ENCODE data around the gene PPM1N.

The PPM1N gene

GRCh38 chr19:45500918-45501729 is 2.9 kb downstream of the PPM1N start:
- H3K4me3 ChIP-seq (ENCODE audit: low read depth, low read length), result no peak overlapping the region
- no peak for TF ChIP-seq CTCF (conservative IDR thresholded peaks at IDR 0.05; ENCODE audit: low read depth, low read length)
- no peak for DNase-seq (ENCODE audit: low read depth)

- DNase-seq (ENCODE audit: low read depth), result no peak
- TF ChIP-seq CTCF (conservative IDR thresholded peaks at IDR 0.05; ENCODE audit: low read depth, low read length), result no peak
- no peak overlapping the region for H3K4me3 ChIP-seq (ENCODE audit: low read depth, low read length)
These were observed 3.4 kb downstream of the PPM1N start for GRCh38 chr19:45501730-45502014.

- no peak overlapping the region for H3K4me3 ChIP-seq (ENCODE audit: low read depth, low read length)
- no peak for TF ChIP-seq CTCF (conservative IDR thresholded peaks at IDR 0.05; ENCODE audit: low read depth, low read length)
- DNase-seq (ENCODE audit: low read depth), result no peak
These were observed 3.9 kb downstream of the PPM1N start for GRCh38 chr19:45502111-45502510.

- no peak for TF ChIP-seq CTCF (conservative IDR thresholded peaks at IDR 0.05; ENCODE audit: low read depth, low read length)
These were observed 5.7 kb downstream of the PPM1N start for GRCh38 chr19:45503909-45504308.

GRCh38 chr19:45505151-45505995 is 7.1 kb downstream of the PPM1N start:
- peak; percentile 61 for DNase-seq (ENCODE audit: low read depth)
- TF ChIP-seq CTCF (conservative IDR thresholded peaks at IDR 0.05; ENCODE audit: low read depth, low read length), result no peak
- no peak overlapping the region for H3K4me3 ChIP-seq (ENCODE audit: low read depth, low read length)

More at GRCh38 chr19:45503909-45504308, 5.7 kb downstream of the PPM1N start:
- no peak overlapping the region for H3K4me3 ChIP-seq (ENCODE audit: low read depth, low read length)
- no peak for DNase-seq (ENCODE audit: low read depth)

GRCh38 chr19:45505996-45506245 is 7.7 kb downstream of the PPM1N start:
- no peak for DNase-seq (ENCODE audit: low read depth)
- H3K4me3 ChIP-seq (ENCODE audit: low read depth, low read length), result peak overlapping the region; percentile 84
- TF ChIP-seq CTCF (conservative IDR thresholded peaks at IDR 0.05; ENCODE audit: low read depth, low read length), result no peak
